Mesothelial cell of epicardium (in vitro differentiated cells): ENCODE measurements around the gene NR3C1. TPM values are rescaled to one million over a fixed set of nuclear protein-coding genes. Genes with fewer than 3 reads are reported as not detected.

ENCODE experiments used
- DNase-seq, 2 experiments: peaks; one replicate each; pipeline ENCODE4 v3.0.0; 2021; ENCODE audit warnings: low spot score in 2 of 2; ENCODE audit not compliant: unreplicated experiment in 2 of 2
- H3K27ac Mint-ChIP-seq: 2 replicates; pipeline ENCODE4 v1.8.0; 2021; ENCODE audit warnings: mixed read lengths
- H3K27me3 Mint-ChIP-seq: 2 replicates; pipeline ENCODE4 v1.8.0; 2021; ENCODE audit warnings: low read depth, mixed read lengths
- H3K36me3 Mint-ChIP-seq: 2 replicates; pipeline ENCODE4 v1.8.0; 2021; ENCODE audit warnings: mixed read lengths
- H3K4me1 Mint-ChIP-seq: 2 replicates; pipeline ENCODE4 v1.8.0; 2021; ENCODE audit warnings: mixed read lengths
- H3K4me3 Mint-ChIP-seq: 2 replicates; pipeline ENCODE4 v1.8.0; 2021; ENCODE audit warnings: mild to moderate bottlenecking, moderate library complexity, mixed read lengths
- H3K9me3 Mint-ChIP-seq: 2 replicates; pipeline ENCODE4 v1.8.0; 2021; ENCODE audit warnings: mixed read lengths
- total RNA-seq: library from RNA; stranded (reverse); gene quantifications from 3 replicates; pipeline ENCODE4 v1.2.1, GENCODE V29; 2021
- TF ChIP-seq, protein P1 (sequence below): fragments of 200-600 bp; sonication (generic); IDR thresholded peaks from one replicate; pipeline ENCODE4 v1.5.0; 2021; ENCODE audit warnings: antibody characterized with exemption; ENCODE audit not compliant: unreplicated experiment

Gene NR3C1
- total RNA-seq, 1 donor from 2014 or later, result 29.2 TPM

- no peaks in the 10 kb centered on the region for H3K36me3 Mint-ChIP-seq
- peak overlapping the region; percentile 1 for H3K27ac Mint-ChIP-seq
- TF ChIP-seq, protein P1, sequence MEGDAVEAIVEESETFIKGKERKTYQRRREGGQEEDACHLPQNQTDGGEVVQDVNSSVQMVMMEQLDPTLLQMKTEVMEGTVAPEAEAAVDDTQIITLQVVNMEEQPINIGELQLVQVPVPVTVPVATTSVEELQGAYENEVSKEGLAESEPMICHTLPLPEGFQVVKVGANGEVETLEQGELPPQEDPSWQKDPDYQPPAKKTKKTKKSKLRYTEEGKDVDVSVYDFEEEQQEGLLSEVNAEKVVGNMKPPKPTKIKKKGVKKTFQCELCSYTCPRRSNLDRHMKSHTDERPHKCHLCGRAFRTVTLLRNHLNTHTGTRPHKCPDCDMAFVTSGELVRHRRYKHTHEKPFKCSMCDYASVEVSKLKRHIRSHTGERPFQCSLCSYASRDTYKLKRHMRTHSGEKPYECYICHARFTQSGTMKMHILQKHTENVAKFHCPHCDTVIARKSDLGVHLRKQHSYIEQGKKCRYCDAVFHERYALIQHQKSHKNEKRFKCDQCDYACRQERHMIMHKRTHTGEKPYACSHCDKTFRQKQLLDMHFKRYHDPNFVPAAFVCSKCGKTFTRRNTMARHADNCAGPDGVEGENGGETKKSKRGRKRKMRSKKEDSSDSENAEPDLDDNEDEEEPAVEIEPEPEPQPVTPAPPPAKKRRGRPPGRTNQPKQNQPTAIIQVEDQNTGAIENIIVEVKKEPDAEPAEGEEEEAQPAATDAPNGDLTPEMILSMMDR, result no peak
- DNase-seq, result no peak
- peaks cover 8% of the 10 kb centered on the region for H3K27me3 Mint-ChIP-seq
- no peak overlapping the region for H3K4me3 Mint-ChIP-seq
- peaks cover 10% of the 10 kb centered on the region for H3K4me1 Mint-ChIP-seq
- no peaks in the 10 kb centered on the region for H3K9me3 Mint-ChIP-seq
These were observed 42.3 kb upstream of the NR3C1 start for GRCh38 chr5:143445776-143446175.

DNA sequence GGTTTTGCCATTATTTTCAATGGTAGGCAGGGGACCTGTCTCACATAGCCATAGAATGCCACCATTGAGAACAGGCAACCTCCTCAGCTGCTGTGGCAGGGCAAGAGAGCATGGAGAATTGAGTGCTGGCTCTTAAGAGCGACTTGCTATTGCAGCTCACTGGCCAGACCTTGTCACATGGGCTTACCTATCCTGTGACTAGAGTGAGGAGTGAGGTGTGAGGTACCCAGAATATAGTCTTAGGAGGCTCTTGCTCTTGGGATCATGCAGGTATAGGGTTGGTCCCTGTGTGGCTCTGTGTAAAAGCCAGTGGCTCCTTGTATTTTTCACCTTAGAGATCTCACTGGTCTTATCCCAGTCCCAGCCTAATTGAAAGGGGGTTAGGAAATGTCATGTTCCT, 39.8 kb upstream of the NR3C1 start:
- TF ChIP-seq, protein P1, result no peak
- Mint-ChIP-seq H3K36me3 (no peaks in the 10 kb centered on the region), H3K9me3 (no peaks in the 10 kb centered on the region), H3K27me3 (peaks cover 10% of the 10 kb centered on the region), H3K27ac (no peak overlapping the region), H3K4me1 (peaks cover 9% of the 10 kb centered on the region), H3K4me3 (no peak overlapping the region)
- no peak for DNase-seq

GRCh38 chr5:143442385-143442784, 38.9 kb upstream of the NR3C1 start:
- peaks cover 12% of the 10 kb centered on the region for H3K27me3 Mint-ChIP-seq
- no peak for DNase-seq
- no peaks in the 10 kb centered on the region for H3K9me3 Mint-ChIP-seq
- H3K4me1 Mint-ChIP-seq, result peaks cover 10% of the 10 kb centered on the region
- no peak overlapping the region for H3K4me3 Mint-ChIP-seq
- TF ChIP-seq, protein P1, result no peak
- H3K36me3 Mint-ChIP-seq, result no peaks in the 10 kb centered on the region
- H3K27ac Mint-ChIP-seq, result no peak overlapping the region

- no peak for DNase-seq
- no peak overlapping the region for H3K4me3 Mint-ChIP-seq
- TF ChIP-seq, protein P1, result no peak
- no peaks in the 10 kb centered on the region for H3K9me3 Mint-ChIP-seq
- peaks cover 9% of the 10 kb centered on the region for H3K4me1 Mint-ChIP-seq
- no peak overlapping the region for H3K27ac Mint-ChIP-seq
- H3K36me3 Mint-ChIP-seq, result no peaks in the 10 kb centered on the region
- H3K27me3 Mint-ChIP-seq, result peaks cover 12% of the 10 kb centered on the region
These were observed 37.1 kb upstream of the NR3C1 start for GRCh38 chr5:143440448-143441115.

GRCh38 chr5:143437666-143438273, 34.3 kb upstream of the NR3C1 start:
- TF ChIP-seq, protein P1, result no peak
- H3K4me3 Mint-ChIP-seq, result no peak overlapping the region
- no peak for DNase-seq
- H3K9me3 Mint-ChIP-seq, result no peaks in the 10 kb centered on the region
- H3K36me3 Mint-ChIP-seq, result no peaks in the 10 kb centered on the region
- H3K27ac Mint-ChIP-seq, result no peak overlapping the region
- peaks cover 15% of the 10 kb centered on the region for H3K27me3 Mint-ChIP-seq
- H3K4me1 Mint-ChIP-seq, result peaks cover 16% of the 10 kb centered on the region
